ENCODE measurements around the gene TM9SF4. TPM values are rescaled to one million over a fixed set of nuclear protein-coding genes. Genes with fewer than 3 reads are reported as not detected.

The TM9SF4 gene
- total RNA-seq, 1 donor from 2014 or later: 46.0 TPM

DNA sequence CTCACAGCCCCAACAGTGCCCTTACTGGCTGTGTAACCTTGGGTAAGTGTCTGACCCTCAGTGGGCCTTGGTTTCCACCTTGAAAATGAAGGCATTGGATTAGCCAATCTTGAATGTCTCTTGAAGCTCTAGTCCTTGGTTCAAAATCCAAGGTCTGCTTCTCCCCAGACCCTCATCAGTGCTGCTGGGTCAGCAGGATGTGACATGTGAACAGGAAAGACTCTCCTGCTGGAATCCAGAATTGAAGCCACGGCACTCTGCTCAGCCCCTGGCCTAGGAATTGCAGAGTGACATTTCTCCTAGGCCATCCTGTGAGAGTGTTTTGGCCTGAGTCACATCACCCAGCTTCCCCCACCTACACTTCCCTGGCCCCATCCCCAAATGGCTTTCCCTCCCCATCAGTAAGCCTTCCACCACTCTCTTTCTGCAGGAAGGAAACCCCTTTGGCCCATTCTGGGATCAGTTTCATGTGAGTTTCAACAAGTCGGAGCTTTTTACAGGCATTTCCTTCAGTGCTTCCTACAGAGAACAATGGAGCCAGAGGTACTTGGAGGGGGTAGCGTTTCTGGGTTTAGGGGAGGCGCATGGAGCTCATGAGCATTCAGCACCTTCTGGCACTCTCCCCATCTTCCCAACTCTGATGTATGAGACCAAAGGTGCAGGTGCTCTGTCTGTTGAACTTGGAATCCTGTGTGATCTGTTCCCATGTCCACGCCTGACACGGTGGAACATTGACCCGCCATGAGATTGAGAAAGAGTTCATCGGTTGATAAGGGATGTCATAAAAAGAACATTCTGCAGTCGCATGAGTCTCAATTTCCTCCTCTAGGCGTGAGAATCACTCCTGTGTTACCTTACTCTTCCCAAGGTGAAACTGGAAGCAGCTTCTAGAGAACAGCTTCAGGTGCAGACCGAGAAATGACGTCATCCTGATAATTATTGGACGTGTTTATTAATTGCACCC is 106.9 kb downstream of the TM9SF4 start:
- Mint-ChIP-seq H3K36me3 (ENCODE audit: low read depth, unreplicated experiment) (peaks cover 46% of the 10 kb centered on the region), H3K27ac (ENCODE audit: unreplicated experiment) (peak overlapping the region; percentile 92), H3K4me3 (ENCODE audit: unreplicated experiment) (peak overlapping the region; percentile 27), H3K4me1 (ENCODE audit: unreplicated experiment) (peaks cover 36% of the 10 kb centered on the region), H3K9me3 (ENCODE audit: unreplicated experiment) (no peaks in the 10 kb centered on the region), H3K27me3 (ENCODE audit: unreplicated experiment) (peaks cover 2% of the 10 kb centered on the region)
- TF ChIP-seq, protein P1, sequence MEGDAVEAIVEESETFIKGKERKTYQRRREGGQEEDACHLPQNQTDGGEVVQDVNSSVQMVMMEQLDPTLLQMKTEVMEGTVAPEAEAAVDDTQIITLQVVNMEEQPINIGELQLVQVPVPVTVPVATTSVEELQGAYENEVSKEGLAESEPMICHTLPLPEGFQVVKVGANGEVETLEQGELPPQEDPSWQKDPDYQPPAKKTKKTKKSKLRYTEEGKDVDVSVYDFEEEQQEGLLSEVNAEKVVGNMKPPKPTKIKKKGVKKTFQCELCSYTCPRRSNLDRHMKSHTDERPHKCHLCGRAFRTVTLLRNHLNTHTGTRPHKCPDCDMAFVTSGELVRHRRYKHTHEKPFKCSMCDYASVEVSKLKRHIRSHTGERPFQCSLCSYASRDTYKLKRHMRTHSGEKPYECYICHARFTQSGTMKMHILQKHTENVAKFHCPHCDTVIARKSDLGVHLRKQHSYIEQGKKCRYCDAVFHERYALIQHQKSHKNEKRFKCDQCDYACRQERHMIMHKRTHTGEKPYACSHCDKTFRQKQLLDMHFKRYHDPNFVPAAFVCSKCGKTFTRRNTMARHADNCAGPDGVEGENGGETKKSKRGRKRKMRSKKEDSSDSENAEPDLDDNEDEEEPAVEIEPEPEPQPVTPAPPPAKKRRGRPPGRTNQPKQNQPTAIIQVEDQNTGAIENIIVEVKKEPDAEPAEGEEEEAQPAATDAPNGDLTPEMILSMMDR (IDR thresholded peaks at IDR 0.05; ENCODE audit: unreplicated experiment): no peak
- peak; percentile 30 for DNase-seq (ENCODE audit: low spot score)

Other genes with a start within 250 kb of the TM9SF4 start
- 2.1 TPM for gene DUSP15, start 239.2 kb upstream of the TM9SF4 start, total RNA-seq (ENCODE audit: unreplicated experiment)
- 0.46 TPM for gene TTLL9, start 239.1 kb upstream of the TM9SF4 start, total RNA-seq (ENCODE audit: unreplicated experiment)
- gene PDRG1, start 157.7 kb upstream of the TM9SF4 start, total RNA-seq (ENCODE audit: unreplicated experiment): 21.2 TPM
- gene XKR7, start 141.6 kb upstream of the TM9SF4 start, total RNA-seq (ENCODE audit: unreplicated experiment): 0.23 TPM
- gene CCM2L, start 99.3 kb upstream of the TM9SF4 start, total RNA-seq (ENCODE audit: unreplicated experiment): 27.2 TPM
- gene HCK, start 57.5 kb upstream of the TM9SF4 start, total RNA-seq (ENCODE audit: unreplicated experiment): 0.54 TPM
- gene PLAGL2, start 98.0 kb downstream of the TM9SF4 start, total RNA-seq (ENCODE audit: unreplicated experiment): 23.7 TPM
- gene POFUT1, start 98.2 kb downstream of the TM9SF4 start, total RNA-seq (ENCODE audit: unreplicated experiment): 43.5 TPM
- gene KIF3B, start 167.9 kb downstream of the TM9SF4 start, total RNA-seq (ENCODE audit: unreplicated experiment): 34.7 TPM
- gene ASXL1, start 248.6 kb downstream of the TM9SF4 start, total RNA-seq (ENCODE audit: unreplicated experiment): 90.8 TPM